Upper lobe of left lung (tissue), 4 donors: Measurements from ENCODE around the gene APOC3.

ENCODE experiments used
- POLR2AphosphoS5 ChIP-seq, 2 donors: sonication (generic); formaldehyde crosslinking; IDR thresholded peaks; one replicate each; pipeline ENCODE4 v1.5.1; 2017; ENCODE audit warnings: antibody characterized with exemption in 2 of 2
- TF ChIP-seq, protein P1 (sequence below), 6 experiments: fragments of 450-650 bp in 4 of 6; fragments of 200-600 bp in 2 of 6; sonication (generic) in 2 of 6; IDR thresholded peaks; one replicate each; pipeline ENCODE4 v1.5.1; 2016 to 2019; ENCODE audit warnings: antibody characterized with exemption in 6 of 6

DNA sequence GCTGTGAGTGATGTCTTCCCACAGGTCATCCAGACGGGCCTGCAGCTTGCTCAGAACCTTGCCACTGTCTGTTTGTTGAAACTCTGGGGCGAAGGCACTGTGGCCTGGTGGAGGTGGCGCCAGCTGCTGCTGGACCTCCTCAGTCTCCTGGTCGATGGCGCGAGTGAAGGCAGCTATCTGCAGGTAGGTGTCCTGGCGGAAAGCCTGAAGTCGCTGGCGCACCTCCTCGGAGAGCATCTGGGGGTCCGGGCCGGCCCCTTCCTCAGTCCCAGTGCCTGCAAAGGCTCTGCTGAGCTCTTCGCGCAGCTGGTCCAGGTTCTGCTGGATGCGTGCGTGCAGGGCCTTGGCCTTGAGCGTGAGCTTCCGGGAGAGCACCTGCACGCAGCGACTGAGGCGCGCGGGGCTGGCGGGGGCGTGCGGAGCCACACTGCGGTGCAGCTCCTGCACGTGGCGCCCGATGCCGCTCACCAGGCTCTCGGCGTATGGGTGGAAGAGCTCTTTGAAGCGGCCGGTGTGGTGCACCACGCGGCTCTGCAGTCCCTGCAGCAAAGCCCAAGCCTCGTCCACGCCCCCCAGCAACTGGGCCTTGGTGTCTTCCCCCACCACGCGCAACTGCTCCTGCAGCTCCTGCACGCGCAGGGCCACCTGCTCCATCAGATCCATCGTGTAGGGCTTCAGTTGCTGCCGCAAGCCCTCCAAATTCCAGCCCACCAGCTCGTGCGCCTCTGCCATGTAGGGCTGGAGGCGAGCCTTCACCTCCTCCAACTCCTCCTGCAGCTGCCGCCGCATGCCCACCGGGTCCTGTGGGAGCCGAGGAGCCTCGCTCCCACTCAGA is 39.3 kb upstream of the APOC3 start:
- TF ChIP-seq, protein P1, sequence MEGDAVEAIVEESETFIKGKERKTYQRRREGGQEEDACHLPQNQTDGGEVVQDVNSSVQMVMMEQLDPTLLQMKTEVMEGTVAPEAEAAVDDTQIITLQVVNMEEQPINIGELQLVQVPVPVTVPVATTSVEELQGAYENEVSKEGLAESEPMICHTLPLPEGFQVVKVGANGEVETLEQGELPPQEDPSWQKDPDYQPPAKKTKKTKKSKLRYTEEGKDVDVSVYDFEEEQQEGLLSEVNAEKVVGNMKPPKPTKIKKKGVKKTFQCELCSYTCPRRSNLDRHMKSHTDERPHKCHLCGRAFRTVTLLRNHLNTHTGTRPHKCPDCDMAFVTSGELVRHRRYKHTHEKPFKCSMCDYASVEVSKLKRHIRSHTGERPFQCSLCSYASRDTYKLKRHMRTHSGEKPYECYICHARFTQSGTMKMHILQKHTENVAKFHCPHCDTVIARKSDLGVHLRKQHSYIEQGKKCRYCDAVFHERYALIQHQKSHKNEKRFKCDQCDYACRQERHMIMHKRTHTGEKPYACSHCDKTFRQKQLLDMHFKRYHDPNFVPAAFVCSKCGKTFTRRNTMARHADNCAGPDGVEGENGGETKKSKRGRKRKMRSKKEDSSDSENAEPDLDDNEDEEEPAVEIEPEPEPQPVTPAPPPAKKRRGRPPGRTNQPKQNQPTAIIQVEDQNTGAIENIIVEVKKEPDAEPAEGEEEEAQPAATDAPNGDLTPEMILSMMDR (IDR thresholded peaks at IDR 0.05), result no peak
- TF ChIP-seq POLR2AphosphoS5 (IDR thresholded peaks at IDR 0.05), result no peak
